Retinal pigment epithelial cell (primary cell): ENCODE results near the gene SDF2L1.

Source experiments
- DNase-seq: peaks from one replicate; pipeline ENCODE4 v3.0.0-alpha.2; 2010; ENCODE audit warnings: low read depth
- H3K4me3 ChIP-seq: 2 replicates; pipeline ENCODE4 v1.5.1; 2011; ENCODE audit warnings: mild to moderate bottlenecking, low read length, control low read depth, moderate library complexity
- TF ChIP-seq, protein P1 (sequence below): conservative IDR thresholded peaks from 2 replicates; pipeline ENCODE4 v1.5.1; 2011; ENCODE audit warnings: low read depth, low read length, control low read depth, inconsistent platforms

The SDF2L1 gene

DNA sequence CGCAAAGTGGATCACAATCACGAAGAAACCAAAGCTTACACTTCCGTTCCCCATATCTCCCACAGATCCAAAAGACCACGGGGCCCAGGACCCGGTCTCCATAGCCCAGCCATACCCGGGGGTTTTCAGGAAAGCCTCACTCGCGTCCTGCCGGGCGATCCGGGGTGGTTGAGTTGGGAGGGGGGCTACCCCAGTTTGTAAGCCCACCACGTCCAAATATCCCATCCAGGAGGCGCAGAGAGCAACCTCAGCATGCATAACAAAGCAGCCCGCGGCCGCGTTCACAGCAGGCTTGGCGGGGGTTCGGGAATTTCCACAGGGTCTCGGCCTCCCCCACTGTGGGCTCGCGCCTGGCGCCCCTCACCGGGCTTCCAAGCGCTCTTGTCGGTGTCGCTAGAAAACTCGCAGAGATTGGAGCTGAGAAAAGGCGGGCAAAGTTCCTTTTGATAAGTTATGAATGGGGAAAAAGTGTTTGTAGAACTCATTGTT lies 9.5 kb downstream of the SDF2L1 start:
- TF ChIP-seq, protein P1, sequence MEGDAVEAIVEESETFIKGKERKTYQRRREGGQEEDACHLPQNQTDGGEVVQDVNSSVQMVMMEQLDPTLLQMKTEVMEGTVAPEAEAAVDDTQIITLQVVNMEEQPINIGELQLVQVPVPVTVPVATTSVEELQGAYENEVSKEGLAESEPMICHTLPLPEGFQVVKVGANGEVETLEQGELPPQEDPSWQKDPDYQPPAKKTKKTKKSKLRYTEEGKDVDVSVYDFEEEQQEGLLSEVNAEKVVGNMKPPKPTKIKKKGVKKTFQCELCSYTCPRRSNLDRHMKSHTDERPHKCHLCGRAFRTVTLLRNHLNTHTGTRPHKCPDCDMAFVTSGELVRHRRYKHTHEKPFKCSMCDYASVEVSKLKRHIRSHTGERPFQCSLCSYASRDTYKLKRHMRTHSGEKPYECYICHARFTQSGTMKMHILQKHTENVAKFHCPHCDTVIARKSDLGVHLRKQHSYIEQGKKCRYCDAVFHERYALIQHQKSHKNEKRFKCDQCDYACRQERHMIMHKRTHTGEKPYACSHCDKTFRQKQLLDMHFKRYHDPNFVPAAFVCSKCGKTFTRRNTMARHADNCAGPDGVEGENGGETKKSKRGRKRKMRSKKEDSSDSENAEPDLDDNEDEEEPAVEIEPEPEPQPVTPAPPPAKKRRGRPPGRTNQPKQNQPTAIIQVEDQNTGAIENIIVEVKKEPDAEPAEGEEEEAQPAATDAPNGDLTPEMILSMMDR = no peak
- no peak for DNase-seq
- peak overlapping the region; percentile 79 for H3K4me3 ChIP-seq

DNA sequence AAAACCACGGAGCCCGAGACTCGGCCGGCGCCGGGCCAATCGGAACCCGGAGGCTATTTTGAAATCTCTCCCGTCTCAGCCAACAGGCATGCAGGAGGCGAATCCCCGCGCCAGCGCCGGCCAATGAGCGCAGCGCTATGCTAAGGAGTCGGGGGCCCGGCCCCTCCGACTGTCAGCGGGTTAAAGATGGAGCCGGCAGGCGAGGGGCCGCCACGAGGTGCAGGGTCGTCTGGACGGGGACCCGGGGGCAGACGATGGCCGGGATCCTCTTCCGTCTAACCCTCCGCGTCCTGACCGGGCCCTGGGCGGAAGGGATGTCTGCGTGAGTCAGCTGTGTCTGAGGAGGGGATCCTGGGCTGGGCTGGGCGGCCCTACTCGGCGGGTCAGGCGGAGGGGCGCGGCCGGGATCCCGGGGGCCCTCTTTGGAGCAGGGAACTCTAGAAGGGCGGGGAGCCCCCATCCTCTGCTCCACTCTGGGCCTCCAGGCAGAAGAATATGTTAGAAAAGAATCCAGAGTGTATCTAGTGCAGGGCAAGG lies 10.0 kb downstream of the SDF2L1 start:
- TF ChIP-seq, protein P1 = no peak
- peak; percentile 52 for DNase-seq
- H3K4me3 ChIP-seq = peak overlapping the region; percentile 79

DNA sequence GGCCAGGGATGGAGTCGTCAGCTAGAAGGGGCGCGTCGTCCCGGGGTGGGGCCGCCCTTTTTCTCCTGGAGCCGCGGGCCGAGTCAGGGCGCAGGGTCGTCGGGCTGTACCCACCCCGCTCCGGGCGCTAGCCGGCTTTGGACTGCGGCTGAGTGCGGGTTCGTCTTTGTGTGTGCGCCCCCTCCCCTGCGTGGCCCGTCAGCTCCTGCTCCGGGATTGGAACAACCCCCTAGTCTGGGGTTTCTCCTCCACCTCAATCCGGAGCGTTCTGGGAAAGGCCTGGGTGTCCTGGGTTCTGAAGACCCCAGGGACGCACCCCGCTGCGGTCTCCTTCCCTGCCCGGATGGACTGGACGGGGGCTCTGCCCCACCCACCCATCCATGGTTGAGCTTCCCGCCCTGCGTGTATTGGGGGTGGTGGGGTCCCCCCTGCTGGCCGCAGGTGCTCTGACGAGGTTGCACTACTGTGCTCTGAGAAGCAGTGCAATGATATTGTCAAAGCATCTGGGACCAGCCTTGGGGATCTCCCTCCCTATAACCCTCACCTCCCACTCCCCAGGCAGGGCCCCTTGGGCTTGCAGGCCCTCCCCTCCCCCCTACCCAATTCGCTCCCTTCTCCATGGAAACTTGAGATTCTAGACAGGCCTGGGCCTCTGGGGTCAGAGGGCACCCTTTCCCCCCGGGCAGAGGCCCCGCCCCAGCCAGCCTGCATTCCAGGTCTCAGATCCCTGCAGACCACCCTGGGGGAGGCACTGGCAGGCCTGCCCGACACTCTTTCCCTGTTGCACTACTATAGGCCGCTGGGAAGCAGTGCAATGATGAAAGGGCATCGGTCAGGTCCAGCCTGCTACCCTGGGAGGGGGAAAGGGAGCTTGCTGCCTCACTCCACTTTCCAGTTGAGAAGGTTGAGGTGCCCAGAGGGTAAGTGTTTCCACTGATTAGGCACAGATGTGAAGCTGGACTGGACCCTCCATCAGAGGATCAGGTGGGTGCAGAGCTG lies 10.7 kb downstream of the SDF2L1 start:
- H3K4me3 ChIP-seq = peak overlapping the region; percentile 79
- TF ChIP-seq, protein P1 = no peak
- no peak for DNase-seq

DNA sequence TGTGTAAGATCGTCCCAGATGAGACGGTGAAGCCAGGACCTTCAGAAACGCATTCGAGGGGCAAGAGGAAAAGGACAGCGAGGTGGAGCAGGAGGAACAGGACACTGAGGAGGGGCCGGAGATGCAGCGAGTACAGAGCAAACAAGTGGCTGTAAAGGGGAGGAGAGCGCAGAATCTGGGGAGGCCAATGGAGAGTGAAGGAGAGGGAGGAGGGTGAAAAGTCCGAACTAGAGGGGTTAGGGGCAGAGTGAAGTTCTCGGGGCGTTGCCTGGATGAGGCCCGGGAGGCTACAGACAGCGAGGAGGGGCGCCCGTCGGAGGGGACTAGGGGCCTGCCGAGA lies 14.9 kb downstream of the SDF2L1 start:
- DNase-seq = no peak
- peak overlapping the region; percentile 58 for H3K4me3 ChIP-seq
- TF ChIP-seq, protein P1 = no peak

DNA sequence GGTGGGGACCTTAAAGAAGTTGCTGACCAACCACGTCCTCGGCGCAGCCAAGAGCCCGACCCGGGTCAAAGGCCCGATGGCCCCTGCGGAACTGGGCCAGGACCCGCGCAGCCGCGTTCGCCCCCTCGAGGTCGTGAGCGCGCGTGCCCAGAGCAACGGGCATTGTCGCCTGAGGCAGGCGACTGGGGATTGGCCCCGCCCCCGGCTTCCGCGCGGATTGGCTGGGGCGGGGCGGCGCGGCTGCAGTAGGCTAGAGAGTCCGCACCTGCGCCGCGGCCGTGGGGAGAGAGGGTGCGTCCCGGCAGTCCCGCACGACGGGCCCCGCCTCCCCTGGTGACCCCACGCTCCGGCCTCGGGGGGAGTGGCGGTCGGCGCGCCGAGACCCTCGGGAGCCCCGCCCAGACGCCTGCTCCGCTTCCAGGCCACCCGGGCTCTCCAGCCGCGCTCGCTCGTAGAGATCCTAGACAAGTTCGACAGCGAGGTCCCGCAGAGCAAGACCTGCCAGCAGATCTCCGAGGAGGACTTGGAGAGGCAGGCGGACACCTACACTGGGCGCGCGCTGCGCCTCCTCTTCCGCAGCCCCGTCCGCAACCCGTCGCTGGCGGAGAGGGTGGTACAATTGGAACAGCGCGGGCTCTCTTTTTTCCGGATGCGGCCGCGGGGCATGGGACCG lies 15.4 kb downstream of the SDF2L1 start:
- no peak for DNase-seq
- TF ChIP-seq, protein P1 = no peak

DNA sequence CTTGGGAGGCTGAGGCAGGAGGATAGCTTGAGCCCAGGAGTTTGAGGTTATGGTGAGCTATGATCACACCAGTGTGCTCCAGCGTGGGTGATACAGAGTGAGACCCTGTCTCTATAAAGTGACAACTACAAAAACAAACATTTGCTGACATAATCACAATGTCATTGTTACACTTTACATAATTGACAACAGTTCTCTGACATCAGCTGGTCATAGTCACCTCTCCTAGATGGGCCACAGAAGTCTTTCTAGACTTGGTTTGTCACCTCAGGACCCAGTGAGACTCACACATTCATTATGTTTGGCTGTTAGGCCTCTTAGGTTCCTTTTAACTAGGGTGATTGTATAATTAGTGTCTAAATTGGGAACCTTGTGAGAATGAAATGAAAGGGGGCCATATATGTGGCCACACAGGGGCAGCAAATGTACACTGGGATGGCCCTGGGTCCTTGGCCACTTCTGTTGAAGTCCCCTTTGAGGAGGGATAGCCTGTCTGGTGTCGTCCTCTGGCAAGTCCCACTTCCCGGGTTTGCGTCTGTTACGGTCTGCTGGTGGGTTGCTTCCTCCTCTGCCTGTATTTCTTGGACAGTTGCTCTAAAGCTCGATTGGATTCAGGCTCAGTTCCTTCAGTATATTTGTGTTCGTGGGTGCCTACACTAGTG lies 17.9 kb downstream of the SDF2L1 start:
- TF ChIP-seq, protein P1 = no peak
- DNase-seq = no peak
- no peak overlapping the region for H3K4me3 ChIP-seq

More for the DNA sequence above, 15.4 kb downstream of the SDF2L1 start:
- peak overlapping the region; percentile 58 for H3K4me3 ChIP-seq
